ENCODE measurements around the gene C2orf68. TPM values are rescaled to one million over a fixed set of nuclear protein-coding genes. Genes with fewer than 3 reads are reported as not detected.

C2orf68 gene
- total RNA-seq, 1 experiment from 2014 or later, result 26.6 TPM

- Histone ChIP-seq H3K36me3 (ENCODE audit: low read depth, low read length) (peaks cover 43% of the 10 kb centered on the region), H3K9me3 (ENCODE audit: low read length) (no peaks in the 10 kb centered on the region), H3K27ac (ENCODE audit: low read length) (no peak overlapping the region), H2AFZ (ENCODE audit: low read length) (no peak overlapping the region), H3K4me1 (ENCODE audit: insufficient read depth, low read length) (peaks cover 35% of the 10 kb centered on the region), H3K9ac (ENCODE audit: low read length) (no peak overlapping the region), H3F3A (ENCODE audit: low read length, unreplicated experiment) (peaks cover 3% of the 10 kb centered on the region), H3K9me2 (replicated peaks; ENCODE audit: low read length) (no peaks in the 10 kb centered on the region), H3K79me2 (ENCODE audit: low read length) (no peaks in the 10 kb centered on the region), H4K20me1 (ENCODE audit: low read length) (no peaks in the 10 kb centered on the region; the same call in 1 of the 2 replicates), H3K27me3 (ENCODE audit: low read length) (no peaks in the 10 kb centered on the region), H3K4me2 (ENCODE audit: low read length) (no peak overlapping the region), H3K4me3 (ENCODE audit: low read length) (no peak overlapping the region)
- DNase-seq, result no peak
- BruUV-seq (replicated peaks), result no TSS peak
- ChIA-PET POLR2A (ENCODE audit: unreplicated experiment) (no interaction called here), CTCF (no interaction called here)
- intact Hi-C loops (cut with micrococcal nuclease), result no loop called here
- no peak for ATAC-seq
- no peak for TF ChIP-seq CTCF (conservative IDR thresholded peaks at IDR 0.05; ENCODE audit: low read depth, low read length)
- no peak for TF ChIP-seq EZH2 (IDR thresholded peaks at IDR 0.05; ENCODE audit: low read length, unreplicated experiment)
- no peak for TF ChIP-seq EZH2phosphoT487 (IDR thresholded peaks at IDR 0.05; ENCODE audit: borderline replicate concordance, low read length)
Observed at GRCh38 chr2:85652056-85652455, 40.2 kb upstream of the C2orf68 start.

- H3F3A ChIP-seq (ENCODE audit: low read length, unreplicated experiment), result peaks cover 3% of the 10 kb centered on the region
- H3K27ac ChIP-seq (ENCODE audit: low read length), result no peak overlapping the region
- intact Hi-C loops (cut with micrococcal nuclease), result no loop called here
- H3K4me2 ChIP-seq (ENCODE audit: low read length), result no peak overlapping the region
- H2AFZ ChIP-seq (ENCODE audit: low read length), result no peak overlapping the region
- H4K20me1 ChIP-seq (ENCODE audit: low read length), result no peaks in the 10 kb centered on the region; the same call in 1 of the 2 replicates
- DNase-seq (no peak), ATAC-seq (no peak)
- no peaks in the 10 kb centered on the region for H3K79me2 ChIP-seq (ENCODE audit: low read length)
- TF ChIP-seq EZH2phosphoT487 (IDR thresholded peaks at IDR 0.05; ENCODE audit: borderline replicate concordance, low read length) (no peak), EZH2 (IDR thresholded peaks at IDR 0.05; ENCODE audit: low read length, unreplicated experiment) (no peak), CTCF (conservative IDR thresholded peaks at IDR 0.05; ENCODE audit: low read depth, low read length) (no peak)
- H3K9ac ChIP-seq (ENCODE audit: low read length), result no peak overlapping the region
- H3K27me3 ChIP-seq (ENCODE audit: low read length), result no peaks in the 10 kb centered on the region
- peaks cover 30% of the 10 kb centered on the region for H3K4me1 ChIP-seq (ENCODE audit: insufficient read depth, low read length)
- H3K9me2 ChIP-seq (replicated peaks; ENCODE audit: low read length), result no peaks in the 10 kb centered on the region
- ChIA-PET POLR2A (ENCODE audit: unreplicated experiment) (no interaction called here), CTCF (no interaction called here)
- no peak overlapping the region for H3K4me3 ChIP-seq (ENCODE audit: low read length)
- H3K36me3 ChIP-seq (ENCODE audit: low read depth, low read length), result peaks cover 52% of the 10 kb centered on the region
- H3K9me3 ChIP-seq (ENCODE audit: low read length), result no peaks in the 10 kb centered on the region
- BruUV-seq (replicated peaks), result no TSS peak
Observed at GRCh38 chr2:85651097-85651496, 39.2 kb upstream of the C2orf68 start.

DNA sequence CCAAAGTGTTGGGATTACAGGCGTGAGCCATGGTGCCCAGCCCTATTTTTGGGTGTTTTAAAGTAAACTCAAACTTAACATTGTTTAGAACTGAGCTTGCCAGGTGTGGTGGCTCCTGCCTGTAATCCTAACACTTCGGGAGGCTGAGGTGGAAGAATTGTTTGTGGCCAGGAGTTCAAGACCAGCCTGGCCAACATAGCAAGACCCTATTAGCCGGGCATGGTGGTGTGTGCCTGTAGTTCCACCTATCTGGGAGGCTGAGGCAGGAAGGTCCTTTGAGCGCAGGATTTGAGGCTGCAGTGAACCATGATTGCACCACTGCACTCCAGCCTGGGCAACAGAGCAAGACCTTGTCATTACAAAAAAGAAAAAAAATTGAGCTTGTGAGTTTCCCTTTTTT is 38.6 kb upstream of the C2orf68 start:
- ChIA-PET POLR2A (ENCODE audit: unreplicated experiment) (no interaction called here), CTCF (no interaction called here)
- H3K27ac ChIP-seq (ENCODE audit: low read length), result 0 out of 2 replicates have a peak overlapping the region, but pooled peaks have one; percentile 11
- H3K79me2 ChIP-seq (ENCODE audit: low read length), result no peaks in the 10 kb centered on the region
- peaks cover 58% of the 10 kb centered on the region for H3K36me3 ChIP-seq (ENCODE audit: low read depth, low read length)
- intact Hi-C loops (cut with micrococcal nuclease), result no loop called here
- H3K4me1 ChIP-seq (ENCODE audit: insufficient read depth, low read length), result peaks cover 27% of the 10 kb centered on the region
- H3K9ac ChIP-seq (ENCODE audit: low read length), result no peak overlapping the region
- no peak overlapping the region for H2AFZ ChIP-seq (ENCODE audit: low read length)
- ATAC-seq, result no peak
- H3F3A ChIP-seq (ENCODE audit: low read length, unreplicated experiment), result peaks cover 3% of the 10 kb centered on the region
- H3K9me2 ChIP-seq (replicated peaks; ENCODE audit: low read length), result no peaks in the 10 kb centered on the region
- no peaks in the 10 kb centered on the region for H3K9me3 ChIP-seq (ENCODE audit: low read length)
- no peak overlapping the region for H3K4me2 ChIP-seq (ENCODE audit: low read length)
- H3K27me3 ChIP-seq (ENCODE audit: low read length), result no peaks in the 10 kb centered on the region
- H3K4me3 ChIP-seq (ENCODE audit: low read length), result no peak overlapping the region
- BruUV-seq (replicated peaks), result no TSS peak
- DNase-seq, result no peak
- no peak for TF ChIP-seq EZH2phosphoT487 (IDR thresholded peaks at IDR 0.05; ENCODE audit: borderline replicate concordance, low read length)
- no peak for TF ChIP-seq CTCF (conservative IDR thresholded peaks at IDR 0.05; ENCODE audit: low read depth, low read length)
- no peak for TF ChIP-seq EZH2 (IDR thresholded peaks at IDR 0.05; ENCODE audit: low read length, unreplicated experiment)
- H4K20me1 ChIP-seq (ENCODE audit: low read length), result no peaks in the 10 kb centered on the region; the same call in 1 of the 2 replicates
